GM21825 (cell line): ENCODE data around the gene NDUFB10.
"Not testable (repeated sequence)": the region's sequence is repeated elsewhere in the genome, so short reads cannot be mapped to it uniquely, and the experiment has no call there.

ENCODE experiments used
- ATAC-seq: cut with Tn5 transposase; IDR thresholded peaks from one replicate; pipeline ENCODE4 v1.9.1; 2021; ENCODE audit warnings: mild to moderate bottlenecking, moderate library complexity; ENCODE audit not compliant: unreplicated experiment

NDUFB10 gene

GRCh38 chr16:1944612-1945199 lies 14.6 kb upstream of the NDUFB10 start:
- ATAC-seq = no peak

GRCh38 chr16:1945559-1946391 lies 13.6 kb upstream of the NDUFB10 start:
- ATAC-seq = no peak

GRCh38 chr16:1946495-1947368 lies 12.6 kb upstream of the NDUFB10 start:
- no peak for ATAC-seq

GRCh38 chr16:1947369-1947670 lies 12.0 kb upstream of the NDUFB10 start:
- no peak for ATAC-seq

GRCh38 chr16:1949507-1949906 lies 9.8 kb upstream of the NDUFB10 start:
- no peak for ATAC-seq

GRCh38 chr16:1950047-1950446 lies 9.3 kb upstream of the NDUFB10 start:
- no peak for ATAC-seq

- ATAC-seq = no peak
Measured at GRCh38 chr16:1950559-1950958, 8.8 kb upstream of the NDUFB10 start.

- ATAC-seq = no peak
Measured at GRCh38 chr16:1953734-1954133, 5.6 kb upstream of the NDUFB10 start.

GRCh38 chr16:1957434-1958142 lies 1.8 kb upstream of the NDUFB10 start:
- ATAC-seq = not testable (repeated sequence)

- ATAC-seq = not testable (repeated sequence)
Measured at GRCh38 chr16:1958143-1958491, 1.2 kb upstream of the NDUFB10 start.

- no peak for ATAC-seq
Measured at GRCh38 chr16:1958715-1959268, 546 bp upstream of the NDUFB10 start.

GRCh38 chr16:1960665-1961630 lies 1.6 kb downstream of the NDUFB10 start:
- no peak for ATAC-seq

GRCh38 chr16:1961651-1962067 lies 2.3 kb downstream of the NDUFB10 start:
- ATAC-seq = no peak

- ATAC-seq = not testable (repeated sequence)
Measured at GRCh38 chr16:1962161-1963153, 3.1 kb downstream of the NDUFB10 start.

- ATAC-seq = no peak
Measured at GRCh38 chr16:1963806-1964505, 4.6 kb downstream of the NDUFB10 start.

- ATAC-seq = peak; percentile 66
Measured at GRCh38 chr16:1964506-1965395, 5.4 kb downstream of the NDUFB10 start, which contains the start of gene RPS2. Gene RPS2, minus strand, starts transcription at chr16:1964826. Its CDS starts 201 bp downstream, at chr16:1964625.
